ENCODE measurements around the gene NPBWR2. TPM values are rescaled to one million over a fixed set of nuclear protein-coding genes. Genes with fewer than 3 reads are reported as not detected.

The NPBWR2 gene
- total RNA-seq, 1 donor from 2014 or later = not detected

DNA sequence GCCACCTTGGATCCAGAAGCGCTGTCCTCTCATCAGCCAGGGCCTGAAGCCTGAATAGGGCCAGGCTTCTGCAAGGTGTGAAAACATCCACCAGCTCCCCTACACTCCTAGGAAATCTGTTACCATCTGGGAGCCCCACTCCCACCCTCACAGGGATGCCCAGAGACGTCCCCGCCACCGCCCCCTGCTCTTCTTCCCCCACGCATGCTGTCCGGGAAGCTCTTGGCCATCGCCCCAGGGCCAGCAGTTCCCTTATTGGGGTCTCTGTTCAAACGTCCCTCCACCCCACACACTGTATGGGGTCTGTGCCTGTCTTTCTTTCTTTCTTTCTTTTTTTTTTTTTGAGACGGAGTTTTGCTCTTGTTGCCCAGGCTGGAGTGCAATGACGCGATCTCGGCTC lies 31.8 kb downstream of the NPBWR2 start:
- H3K4me3 Mint-ChIP-seq = no peak overlapping the region
- peaks cover 19% of the 10 kb centered on the region for H3F3A ChIP-seq (ENCODE audit: low read depth)
- H3K4me3 ChIP-seq = no peak overlapping the region
- no peak overlapping the region for H3K27ac Mint-ChIP-seq
- no peaks in the 10 kb centered on the region for H3K27me3 Mint-ChIP-seq (ENCODE audit: insufficient read depth, low read depth)
- no peak overlapping the region for H3K27ac ChIP-seq
- TF ChIP-seq EZH2phosphoT487 (IDR thresholded peaks at IDR 0.05) (no peak), EZH2 (IDR thresholded peaks at IDR 0.05) (no peak)
- TF ChIP-seq, protein P1, sequence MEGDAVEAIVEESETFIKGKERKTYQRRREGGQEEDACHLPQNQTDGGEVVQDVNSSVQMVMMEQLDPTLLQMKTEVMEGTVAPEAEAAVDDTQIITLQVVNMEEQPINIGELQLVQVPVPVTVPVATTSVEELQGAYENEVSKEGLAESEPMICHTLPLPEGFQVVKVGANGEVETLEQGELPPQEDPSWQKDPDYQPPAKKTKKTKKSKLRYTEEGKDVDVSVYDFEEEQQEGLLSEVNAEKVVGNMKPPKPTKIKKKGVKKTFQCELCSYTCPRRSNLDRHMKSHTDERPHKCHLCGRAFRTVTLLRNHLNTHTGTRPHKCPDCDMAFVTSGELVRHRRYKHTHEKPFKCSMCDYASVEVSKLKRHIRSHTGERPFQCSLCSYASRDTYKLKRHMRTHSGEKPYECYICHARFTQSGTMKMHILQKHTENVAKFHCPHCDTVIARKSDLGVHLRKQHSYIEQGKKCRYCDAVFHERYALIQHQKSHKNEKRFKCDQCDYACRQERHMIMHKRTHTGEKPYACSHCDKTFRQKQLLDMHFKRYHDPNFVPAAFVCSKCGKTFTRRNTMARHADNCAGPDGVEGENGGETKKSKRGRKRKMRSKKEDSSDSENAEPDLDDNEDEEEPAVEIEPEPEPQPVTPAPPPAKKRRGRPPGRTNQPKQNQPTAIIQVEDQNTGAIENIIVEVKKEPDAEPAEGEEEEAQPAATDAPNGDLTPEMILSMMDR (IDR thresholded peaks at IDR 0.05) = no peak
- H3K4me2 ChIP-seq = no peak overlapping the region
- H3K27me3 ChIP-seq = peaks cover 14% of the 10 kb centered on the region
- H3K9me3 Mint-ChIP-seq = no peaks in the 10 kb centered on the region
- no peak overlapping the region for H3K9ac ChIP-seq
- H3K4me1 Mint-ChIP-seq = peaks cover 10% of the 10 kb centered on the region
- peaks cover 10% of the 10 kb centered on the region for H3K4me1 ChIP-seq
- H3K36me3 ChIP-seq = no peaks in the 10 kb centered on the region
- H3K79me2 ChIP-seq (ENCODE audit: low read depth) = no peaks in the 10 kb centered on the region
- no peaks in the 10 kb centered on the region for H3K9me3 ChIP-seq (ENCODE audit: low read depth)
- H3K36me3 Mint-ChIP-seq = no peaks in the 10 kb centered on the region
- H4K20me1 ChIP-seq (ENCODE audit: low read depth) = peaks cover under 1% of the 10 kb centered on the region
- no peak overlapping the region for H2AFZ ChIP-seq (replicated peaks)
- DNase-seq (ENCODE audit: low spot score) = no peak

DNA sequence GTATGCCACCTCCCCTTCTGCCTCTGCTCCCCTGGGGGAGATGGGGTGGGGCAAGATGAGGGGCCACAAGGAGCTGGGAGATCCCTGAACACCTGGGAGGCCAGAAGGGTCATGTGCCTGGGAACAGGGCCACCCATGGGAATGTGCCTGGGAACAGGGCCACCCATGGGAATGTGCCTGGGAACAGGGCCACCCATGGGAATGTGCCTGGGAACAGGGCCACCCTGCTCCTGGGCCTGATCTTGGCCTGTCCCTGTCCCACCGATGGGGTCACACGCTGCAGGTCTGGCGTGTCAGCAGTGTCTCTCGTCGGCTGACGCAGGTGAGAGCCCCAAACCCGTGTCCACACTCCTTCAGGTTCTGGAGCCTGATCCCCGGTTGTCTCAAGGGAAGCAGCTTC lies 32.4 kb downstream of the NPBWR2 start:
- H3K79me2 ChIP-seq (ENCODE audit: low read depth) = no peaks in the 10 kb centered on the region
- H3K36me3 ChIP-seq = no peaks in the 10 kb centered on the region
- H3K36me3 Mint-ChIP-seq = no peaks in the 10 kb centered on the region
- H2AFZ ChIP-seq (replicated peaks) = no peak overlapping the region
- peaks cover 7% of the 10 kb centered on the region for H3K4me1 ChIP-seq
- H3K4me2 ChIP-seq = no peak overlapping the region
- H3F3A ChIP-seq (ENCODE audit: low read depth) = peaks cover 13% of the 10 kb centered on the region
- no peak for DNase-seq (ENCODE audit: low spot score)
- peaks cover 6% of the 10 kb centered on the region for H4K20me1 ChIP-seq (ENCODE audit: low read depth)
- peaks cover 8% of the 10 kb centered on the region for H3K27me3 ChIP-seq
- no peak overlapping the region for H3K4me3 ChIP-seq
- no peak overlapping the region for H3K27ac Mint-ChIP-seq
- no peaks in the 10 kb centered on the region for H3K9me3 ChIP-seq (ENCODE audit: low read depth)
- H3K9ac ChIP-seq = no peak overlapping the region
- no peak overlapping the region for H3K4me3 Mint-ChIP-seq
- TF ChIP-seq EZH2phosphoT487 (IDR thresholded peaks at IDR 0.05) = no peak
- TF ChIP-seq, protein P1 (IDR thresholded peaks at IDR 0.05) = no peak
- TF ChIP-seq EZH2 (IDR thresholded peaks at IDR 0.05) = no peak
- H3K4me1 Mint-ChIP-seq = peaks cover 5% of the 10 kb centered on the region
- no peak overlapping the region for H3K27ac ChIP-seq
- H3K27me3 Mint-ChIP-seq (ENCODE audit: insufficient read depth, low read depth) = no peaks in the 10 kb centered on the region
- H3K9me3 Mint-ChIP-seq = no peaks in the 10 kb centered on the region

DNA sequence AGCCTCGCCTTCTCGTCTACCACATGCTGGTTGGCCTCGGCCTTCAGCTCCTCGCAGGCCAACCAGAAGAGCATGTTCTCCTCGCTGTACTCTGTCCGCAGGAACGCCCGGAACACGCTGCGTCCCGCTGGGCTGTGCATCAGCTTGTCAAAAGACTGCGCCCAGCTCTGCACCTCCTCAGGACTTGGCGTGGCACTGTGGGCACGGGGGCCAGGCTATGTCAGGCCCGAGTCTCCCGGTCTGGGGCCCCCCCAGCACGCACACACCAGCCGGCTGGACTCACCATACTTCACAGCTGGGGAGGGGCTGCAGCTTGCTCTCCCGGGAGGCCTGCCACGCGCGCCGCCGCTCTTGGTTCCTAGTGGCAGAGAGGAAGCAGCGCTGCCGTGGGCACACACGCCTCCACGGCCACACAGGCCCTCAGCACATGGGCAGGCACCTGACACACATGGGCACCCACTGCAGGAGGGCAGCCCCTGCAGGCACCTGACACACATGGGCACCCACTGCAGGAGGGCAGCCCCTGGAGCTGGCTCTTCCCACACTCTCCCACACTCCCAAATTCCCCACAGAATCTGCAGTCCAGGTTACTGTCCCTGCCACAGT lies 33.1 kb downstream of the NPBWR2 start:
- Histone ChIP-seq H3K4me3 (no peak overlapping the region), H3F3A (ENCODE audit: low read depth) (peaks cover 10% of the 10 kb centered on the region), H2AFZ (replicated peaks) (no peak overlapping the region), H3K27me3 (peaks cover 4% of the 10 kb centered on the region), H3K36me3 (no peaks in the 10 kb centered on the region), H3K4me1 (peaks cover 7% of the 10 kb centered on the region), H3K9ac (no peak overlapping the region), H3K79me2 (ENCODE audit: low read depth) (no peaks in the 10 kb centered on the region), H3K4me2 (no peak overlapping the region), H3K27ac (no peak overlapping the region), H4K20me1 (ENCODE audit: low read depth) (peaks cover 12% of the 10 kb centered on the region), H3K9me3 (ENCODE audit: low read depth) (no peaks in the 10 kb centered on the region)
- H3K27ac Mint-ChIP-seq = no peak overlapping the region
- no peaks in the 10 kb centered on the region for H3K27me3 Mint-ChIP-seq (ENCODE audit: insufficient read depth, low read depth)
- H3K4me3 Mint-ChIP-seq = no peak overlapping the region
- H3K4me1 Mint-ChIP-seq = peaks cover 5% of the 10 kb centered on the region
- H3K9me3 Mint-ChIP-seq = no peaks in the 10 kb centered on the region
- H3K36me3 Mint-ChIP-seq = no peaks in the 10 kb centered on the region
- TF ChIP-seq, protein P1 (IDR thresholded peaks at IDR 0.05) = no peak
- no peak for DNase-seq (ENCODE audit: low spot score)
